ENCODE measurements around the gene PDP2.

DNA sequence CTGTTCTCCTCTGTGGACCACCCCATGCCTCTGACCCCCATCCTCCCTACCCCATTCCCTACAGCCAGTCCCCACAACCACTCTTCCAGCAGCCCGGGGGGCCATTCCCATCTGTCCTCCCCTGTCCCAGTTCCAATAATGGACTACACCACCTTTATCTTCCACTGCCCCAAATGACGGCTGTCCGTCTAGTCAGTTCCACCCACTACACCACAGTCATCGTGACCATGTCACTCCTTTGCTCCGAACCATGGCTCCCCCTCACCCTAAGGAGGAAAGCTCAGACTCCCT lies 15.3 kb downstream of the PDP2 start:
- no peak for TF ChIP-seq POLR2A (IDR thresholded peaks at IDR 0.05)
- TF ChIP-seq, protein P1, sequence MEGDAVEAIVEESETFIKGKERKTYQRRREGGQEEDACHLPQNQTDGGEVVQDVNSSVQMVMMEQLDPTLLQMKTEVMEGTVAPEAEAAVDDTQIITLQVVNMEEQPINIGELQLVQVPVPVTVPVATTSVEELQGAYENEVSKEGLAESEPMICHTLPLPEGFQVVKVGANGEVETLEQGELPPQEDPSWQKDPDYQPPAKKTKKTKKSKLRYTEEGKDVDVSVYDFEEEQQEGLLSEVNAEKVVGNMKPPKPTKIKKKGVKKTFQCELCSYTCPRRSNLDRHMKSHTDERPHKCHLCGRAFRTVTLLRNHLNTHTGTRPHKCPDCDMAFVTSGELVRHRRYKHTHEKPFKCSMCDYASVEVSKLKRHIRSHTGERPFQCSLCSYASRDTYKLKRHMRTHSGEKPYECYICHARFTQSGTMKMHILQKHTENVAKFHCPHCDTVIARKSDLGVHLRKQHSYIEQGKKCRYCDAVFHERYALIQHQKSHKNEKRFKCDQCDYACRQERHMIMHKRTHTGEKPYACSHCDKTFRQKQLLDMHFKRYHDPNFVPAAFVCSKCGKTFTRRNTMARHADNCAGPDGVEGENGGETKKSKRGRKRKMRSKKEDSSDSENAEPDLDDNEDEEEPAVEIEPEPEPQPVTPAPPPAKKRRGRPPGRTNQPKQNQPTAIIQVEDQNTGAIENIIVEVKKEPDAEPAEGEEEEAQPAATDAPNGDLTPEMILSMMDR (IDR thresholded peaks at IDR 0.05), result no peak

Measured in body of pancreas (tissue), 4 donors.